ENCODE measurements around the gene LIMS2. TPM values are rescaled to one million over a fixed set of nuclear protein-coding genes. Genes with fewer than 3 reads are reported as not detected.

Gene LIMS2
- total RNA-seq, result 4.6 and 13.1 TPM in 2 replicates

DNA sequence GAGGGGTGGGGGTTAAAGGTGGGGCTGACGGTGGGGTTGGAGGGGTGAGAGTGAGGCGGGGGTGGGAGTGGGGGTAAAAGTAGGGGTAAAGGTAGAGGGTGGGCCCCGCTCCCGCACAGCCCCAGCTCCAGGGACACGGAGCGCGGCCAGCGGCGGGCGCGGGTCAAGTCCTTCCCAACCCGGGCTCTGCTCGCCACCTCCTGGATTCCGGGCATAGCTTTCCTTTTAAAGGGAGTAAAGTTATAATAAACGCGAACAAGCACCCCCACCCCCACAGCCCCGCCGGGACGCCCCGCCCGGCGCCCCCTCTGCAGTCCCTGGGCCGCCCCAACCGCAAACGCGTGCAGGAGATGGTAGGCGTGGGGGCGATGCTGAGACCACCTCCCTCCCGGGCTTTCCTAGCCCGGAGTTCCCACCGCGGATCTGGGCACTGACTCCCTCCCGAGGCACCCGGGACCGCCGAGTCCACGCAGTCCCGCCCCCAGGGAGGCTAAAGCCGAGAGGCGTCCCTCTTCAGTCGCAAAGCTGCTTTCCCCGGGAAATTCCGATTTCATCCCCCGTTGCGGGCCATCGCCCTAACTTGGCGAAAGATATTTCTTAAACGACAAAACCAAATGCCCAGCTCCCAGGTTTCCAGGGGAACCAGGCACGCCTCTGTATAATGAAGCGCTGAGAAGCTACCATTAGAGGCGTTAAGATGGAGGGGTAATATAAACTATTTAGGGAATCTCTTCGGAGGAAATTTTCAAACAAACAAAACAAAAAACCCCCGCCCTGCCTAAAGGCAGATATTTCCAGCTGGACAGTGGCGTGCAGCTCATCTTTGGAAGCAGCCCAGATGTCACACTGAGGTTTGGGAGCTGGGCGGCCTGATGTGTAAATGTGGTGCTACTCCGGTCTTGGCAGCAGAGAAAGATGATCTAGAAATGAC is at the start of gene LIMS2:
Gene LIMS2 (minus strand): TSS at position 200 of the 931 bp plus-strand sequence. CDS start 506 bp downstream, outside the sequence.

DNA sequence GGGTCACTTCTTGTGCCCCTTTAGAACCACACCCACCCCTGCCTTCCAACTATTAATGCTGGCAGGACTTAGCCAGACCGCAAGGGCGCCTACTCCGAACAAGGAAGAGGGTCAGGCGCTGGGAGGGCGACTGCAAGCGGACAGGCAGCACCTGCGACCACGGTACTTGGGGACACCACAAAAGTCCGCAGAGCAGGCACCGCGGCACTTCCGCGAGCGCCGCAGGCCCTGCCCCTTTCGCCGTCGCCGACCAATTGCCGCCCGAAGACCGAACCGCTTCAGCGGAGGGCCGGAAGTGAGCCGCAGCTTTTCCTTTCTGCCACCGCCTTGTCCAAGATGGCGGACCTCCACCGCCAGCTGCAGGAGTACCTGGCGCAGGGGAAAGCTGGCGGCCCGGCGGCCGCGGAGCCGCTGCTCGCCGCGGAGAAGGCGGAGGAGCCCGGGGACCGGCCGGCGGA is 25.9 kb upstream of the LIMS2 start, which contains the start of gene SFT2D3:
Gene SFT2D3 (plus strand): TSS at position 305 of the 458 bp plus-strand sequence. CDS start 32 bp downstream, at position 337.

DNA sequence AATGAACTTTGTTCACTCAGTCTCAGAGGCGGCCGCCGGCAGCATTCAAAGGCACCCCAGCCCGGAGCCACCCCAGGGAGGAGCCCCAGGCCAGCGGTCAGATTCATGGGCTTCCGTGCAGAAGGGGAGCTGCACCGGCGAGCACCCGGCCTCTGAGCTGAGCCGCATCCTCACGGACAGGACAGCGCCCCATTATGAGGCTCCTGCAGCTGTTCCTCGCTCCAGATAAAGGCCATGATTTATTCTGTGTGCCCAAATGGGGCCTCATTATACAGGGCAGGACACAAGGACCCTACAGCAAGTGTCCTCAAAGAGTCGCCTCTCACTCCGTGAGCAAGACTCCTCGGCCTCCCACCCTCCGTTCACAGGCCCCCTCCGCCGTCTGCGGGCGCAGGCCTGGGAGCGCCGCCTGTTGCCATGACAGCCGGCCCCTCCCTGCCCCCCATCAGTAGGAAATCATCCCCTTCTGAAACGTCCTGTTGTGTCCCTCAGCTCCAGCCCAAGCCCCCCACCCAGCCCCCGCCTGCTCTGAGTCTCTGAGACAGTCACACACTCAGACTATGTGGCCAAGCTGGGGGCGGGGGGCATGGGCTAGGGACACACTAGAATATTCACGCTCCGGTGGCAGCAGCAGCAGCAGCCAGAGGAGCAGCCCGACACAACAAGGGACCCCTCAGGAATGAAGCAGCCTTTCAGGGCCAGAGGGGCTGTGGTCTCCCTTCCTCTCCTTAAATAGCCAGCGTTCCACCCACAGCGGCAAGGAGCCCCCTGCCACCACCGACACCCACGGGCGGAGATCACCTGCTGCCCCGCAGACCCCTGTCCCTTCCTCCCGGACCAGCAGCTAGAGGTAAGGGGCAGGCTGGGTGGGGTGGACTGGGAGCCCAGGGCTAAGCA is 29.7 kb downstream of the LIMS2 start, which contains the start of gene GPR17:
Gene GPR17 (plus strand): TSS at position 759 of the 897 bp plus-strand sequence. CDS start 4,583 bp downstream, outside the sequence.

Other genes with a start within 250 kb of the LIMS2 start
- 22.6 and 28.8 TPM in 2 replicates for gene IWS1, start 149.0 kb downstream of the LIMS2 start, total RNA-seq
- gene MYO7B, start 139.8 kb downstream of the LIMS2 start, total RNA-seq, result 0.38 and 0.65 TPM in 2 replicates
- gene GPR17, start 29.4 kb downstream of the LIMS2 start, total RNA-seq, result not detected in 2 replicates
- 5.4 and 8.5 TPM in 2 replicates for gene SFT2D3, start 26.0 kb upstream of the LIMS2 start, total RNA-seq
- 14.5 and 14.6 TPM in 2 replicates for gene WDR33, start 135.6 kb upstream of the LIMS2 start, total RNA-seq
- gene POLR2D, start 182.6 kb upstream of the LIMS2 start, total RNA-seq, result 12.2 and 21.3 TPM in 2 replicates
- 11.1 and 15.3 TPM in 2 replicates for gene AMMECR1L, start 210.4 kb upstream of the LIMS2 start, total RNA-seq